Panc1 (cell line): ENCODE results near the gene VRK3. TPM values are rescaled to one million over a fixed set of nuclear protein-coding genes. Genes with fewer than 3 reads are reported as not detected.

Source experiments
- ATAC-seq: fragments of 200-7000 bp; cut with Tn5 transposase; 2 replicates; pipeline ENCODE4 v1.9.1; 2020; ENCODE audit warnings: mild to moderate bottlenecking, moderate library complexity
- BruUV-seq: library from RNA; stranded (reverse); fragments of 400-500 nt; replicated peaks from 2 replicates; lab custom pipeline; 2021; lab: Mats Ljungman, UMichigan
- CTCF ChIA-PET: fragments of 300-600 bp; sonication (Branson Sonifier 250); formaldehyde crosslinking; loops from one replicate; lab custom pipeline; 2022; ENCODE audit warnings: antibody characterized with exemption; lab: Charles Lee
- POLR2A ChIA-PET: fragments of 300-600 bp; sonication (Branson Sonifier 250); formaldehyde crosslinking; loops from one replicate; lab custom pipeline; 2022; ENCODE audit warnings: antibody characterized with exemption; lab: Charles Lee
- DNase-seq: peaks from one replicate; pipeline ENCODE4 v3.0.0-alpha.2; 2010; ENCODE audit warnings: low read depth, low spot score
- H3K27ac ChIP-seq: 2 replicates; pipeline ENCODE4 v1.5.1; 2011; ENCODE audit warnings: mild to moderate bottlenecking, low read length, inconsistent platforms
- H3K27me3 ChIP-seq: fragments of 200-500 bp; sonication (Bioruptor generic); 2 replicates; pipeline ENCODE4 v1.6.0; 2014; ENCODE audit warnings: low read length, inconsistent platforms; ENCODE audit not compliant: control insufficient read depth, insufficient read depth
- H3K36me3 ChIP-seq: fragments of 200-500 bp; sonication (Bioruptor generic); 2 replicates; pipeline ENCODE4 v1.5.1; 2014; ENCODE audit warnings: inconsistent platforms, mild to moderate bottlenecking, low read length, moderate library complexity; ENCODE audit not compliant: control insufficient read depth, insufficient read depth
- H3K4me1 ChIP-seq: 2 replicates; pipeline ENCODE4 v1.5.1; 2011; ENCODE audit warnings: inconsistent platforms, mild to moderate bottlenecking, low read length, moderate library complexity; ENCODE audit not compliant: control insufficient read depth, insufficient read depth
- H3K4me3 ChIP-seq, 2 experiments: 2 replicates each; pipeline ENCODE4 v1.5.1; 2011 to 2012; ENCODE audit warnings: low read depth in 2 of 2, low read length in 2 of 2, mild to moderate bottlenecking in 2 of 2, inconsistent platforms in 1 of 2, moderate library complexity in 1 of 2
- H3K9me3 ChIP-seq: fragments of 200-500 bp; sonication (Bioruptor generic); 2 replicates; pipeline ENCODE4 v1.5.1; 2014; ENCODE audit warnings: low read depth, mild to moderate bottlenecking, inconsistent platforms, low read length, moderate library complexity; ENCODE audit not compliant: control insufficient read depth, insufficient read depth
- CTCF ChIP-seq: fragments of 450-650 bp; IDR thresholded peaks from 2 replicates; pipeline ENCODE4 v1.5.1; 2017; ENCODE audit warnings: mild to moderate bottlenecking
- POLR2AphosphoS5 ChIP-seq: IDR thresholded peaks from 2 replicates; pipeline ENCODE4 v1.6.1; 2012; ENCODE audit warnings: mild to moderate bottlenecking, low read depth, low read length, moderate library complexity
- REST ChIP-seq, 2 experiments: IDR thresholded peaks; 2 replicates each; pipeline ENCODE4 v1.6.1; 2011 to 2012; ENCODE audit warnings: low read depth in 2 of 2, control low read depth in 1 of 2, low read length in 1 of 2, mild to moderate bottlenecking in 1 of 2, moderate library complexity in 1 of 2; ENCODE audit not compliant: insufficient read depth in 1 of 2
- SIN3A ChIP-seq: IDR thresholded peaks from 2 replicates; pipeline ENCODE4 v1.6.1; 2012; ENCODE audit warnings: low read depth, mild to moderate bottlenecking, low read length, moderate library complexity, borderline replicate concordance; ENCODE audit not compliant: insufficient read depth
- TCF7L2 ChIP-seq: IDR thresholded peaks from 2 replicates; pipeline ENCODE4 v1.6.1; 2011; ENCODE audit warnings: mild to moderate bottlenecking, low read depth, low read length, inconsistent platforms
- in situ Hi-C: cut with HindIII; loops from 2 replicates; pipeline ENCODE4 v1.10.0; 2016; ENCODE audit warnings: low sequenced_read_pairs, low pct_unique_long_range_greater_than_20kb
- intact Hi-C: fragments of 100-400 bp; cut with micrococcal nuclease; formaldehyde crosslinking; loops from one replicate; pipeline ENCODE4 v1.10.0; 2022; ENCODE audit not compliant: unreplicated experiment
- total RNA-seq: library from RNA; stranded (reverse); gene quantifications from one replicate; pipeline ENCODE4 v1.2.1, GENCODE V29; 2021; ENCODE audit not compliant: unreplicated experiment

VRK3 gene
- total RNA-seq, 1 experiment from 2014 or later: 32.6 TPM

GRCh38 chr19:49950590-49950948, 74.6 kb downstream of the VRK3 start:
- POLR2A ChIA-PET: no interaction called here
- BruUV-seq: no TSS peak

GRCh38 chr19:49949742-49950589, 75.2 kb downstream of the VRK3 start:
- H3K27me3 ChIP-seq: no peaks in the 10 kb centered on the region
- no peak overlapping the region for H3K27ac ChIP-seq
- TF ChIP-seq CTCF (no peak), SIN3A (no peak)
- DNase-seq (no peak), ATAC-seq (no peak)
- no peaks in the 10 kb centered on the region for H3K9me3 ChIP-seq
- no TSS peak for BruUV-seq
- ChIA-PET CTCF (no interaction called here), POLR2A (no interaction called here)
- in situ Hi-C loops (no loop called here), intact Hi-C loops (no loop called here)
- H3K4me1 ChIP-seq: no peaks in the 10 kb centered on the region
- H3K4me3 ChIP-seq: no peak overlapping the region
- no peaks in the 10 kb centered on the region for H3K36me3 ChIP-seq

More at GRCh38 chr19:49950590-49950948, 74.6 kb downstream of the VRK3 start:
- in situ Hi-C loops: no loop called here
- no peaks in the 10 kb centered on the region for H3K36me3 ChIP-seq
- no peak for TF ChIP-seq SIN3A
- TF ChIP-seq CTCF: no peak
- TF ChIP-seq POLR2AphosphoS5: no peak
- no peak for TF ChIP-seq REST (IDR thresholded peaks at IDR 0.05; ENCODE audit: insufficient read depth in 1 of 2, low read depth in 2 of 2, low read length in 1 of 2)
- no peak for TF ChIP-seq TCF7L2
- H3K27ac ChIP-seq: no peak overlapping the region
- CTCF ChIA-PET: no interaction called here
- no peak for DNase-seq
- H3K4me3 ChIP-seq: no peak overlapping the region
- no peaks in the 10 kb centered on the region for H3K9me3 ChIP-seq
- H3K4me1 ChIP-seq: no peaks in the 10 kb centered on the region
- intact Hi-C loops: no loop called here
- no peaks in the 10 kb centered on the region for H3K27me3 ChIP-seq
- no peak for ATAC-seq
